Tongue (tissue), 3 donors: ENCODE data around the gene NLRP9. TPM values are rescaled to one million over a fixed set of nuclear protein-coding genes. Genes with fewer than 3 reads are reported as not detected.

Experiments
- DNase-seq: peaks from one replicate; pipeline ENCODE4 v3.0.0-alpha.2; 2015
- small RNA-seq: library from RNA; depleted of rRNA; stranded (forward); fragments of <200 nt; gene quantifications from one replicate; pipeline ENCODE3, GENCODE V24; 2014; ENCODE audit warnings: low replicate concordance
- total RNA-seq: library from RNA; depleted of rRNA; stranded (reverse); fragments of >200 nt; gene quantifications from one replicate; pipeline ENCODE4 v1.2.3, GENCODE V29; 2014

Gene NLRP9
- total RNA-seq, 1 donor from 2014 or later: not detected

- DNase-seq: no peak
Measured at GRCh38 chr19:55673465-55673864, 64.7 kb downstream of the NLRP9 start.

GRCh38 chr19:55672418-55672817 lies 65.8 kb downstream of the NLRP9 start:
- DNase-seq: no peak

GRCh38 chr19:55671054-55671378 lies 67.2 kb downstream of the NLRP9 start:
- no peak for DNase-seq

GRCh38 chr19:55670280-55671053 lies 67.7 kb downstream of the NLRP9 start:
- DNase-seq: peak; percentile 32

GRCh38 chr19:55669418-55670279 lies 68.6 kb downstream of the NLRP9 start:
- no peak for DNase-seq

GRCh38 chr19:55668603-55669348 lies 69.4 kb downstream of the NLRP9 start:
- no peak for DNase-seq

- DNase-seq: no peak
Measured at GRCh38 chr19:55667958-55668357, 70.2 kb downstream of the NLRP9 start.

- DNase-seq: no peak
Measured at GRCh38 chr19:55667511-55667910, 70.7 kb downstream of the NLRP9 start.

- DNase-seq: no peak
Measured at GRCh38 chr19:55667006-55667381, 71.2 kb downstream of the NLRP9 start.

GRCh38 chr19:55666343-55667005 lies 71.7 kb downstream of the NLRP9 start:
- DNase-seq: no peak

- no peak for DNase-seq
Measured at GRCh38 chr19:55663846-55664536, 74.2 kb downstream of the NLRP9 start.

- no peak for DNase-seq
Measured at GRCh38 chr19:55661826-55662225, 76.4 kb downstream of the NLRP9 start.

GRCh38 chr19:55660991-55661390 lies 77.2 kb downstream of the NLRP9 start:
- DNase-seq: no peak

GRCh38 chr19:55660404-55660803 lies 77.8 kb downstream of the NLRP9 start:
- DNase-seq: no peak

- no peak for DNase-seq
Measured at GRCh38 chr19:55659822-55660221, 78.4 kb downstream of the NLRP9 start.

- DNase-seq: no peak
Measured at GRCh38 chr19:55658846-55659459, 79.2 kb downstream of the NLRP9 start.

Small RNA genes within 50 kb of the gene (small RNA-seq; reads per million reads assigned to genes)
- gene AC010525.2: not detected

Other genes with a start within 250 kb of the NLRP9 start
- gene SSC5D, start 250.0 kb downstream of the NLRP9 start, total RNA-seq: 29.2 TPM
- 10.2 TPM for gene SBK2, start 201.3 kb downstream of the NLRP9 start, total RNA-seq
- not detected for gene SBK3, start 192.9 kb downstream of the NLRP9 start, total RNA-seq
- gene ZNF579, start 157.6 kb downstream of the NLRP9 start, total RNA-seq: 4.1 TPM
- 5.9 TPM for gene FIZ1, start 138.9 kb downstream of the NLRP9 start, total RNA-seq
- 16.0 TPM for gene ZNF524, start 138.1 kb downstream of the NLRP9 start, total RNA-seq
- 5.0 TPM for gene ZNF865, start 132.8 kb downstream of the NLRP9 start, total RNA-seq
- gene ZNF784, start 113.8 kb downstream of the NLRP9 start, total RNA-seq: 9.8 TPM
- 4.4 TPM for gene ZNF580, start 97.4 kb downstream of the NLRP9 start, total RNA-seq
- 16.3 TPM for gene ZNF581, start 94.8 kb downstream of the NLRP9 start, total RNA-seq
- 8.6 TPM for gene CCDC106, start 90.2 kb downstream of the NLRP9 start, total RNA-seq
- 85.9 TPM for gene U2AF2, start 83.4 kb downstream of the NLRP9 start, total RNA-seq
- gene EPN1, start 63.2 kb downstream of the NLRP9 start, total RNA-seq: 62.2 TPM
- 2.5 TPM for gene RFPL4A, start 20.7 kb upstream of the NLRP9 start, total RNA-seq
- gene RFPL4AL1, start 30.7 kb upstream of the NLRP9 start, total RNA-seq: not detected
- gene NLRP11, start 93.6 kb upstream of the NLRP9 start, total RNA-seq: not detected
- gene NLRP4, start 98.1 kb upstream of the NLRP9 start, total RNA-seq: not detected
- gene NLRP13, start 193.9 kb upstream of the NLRP9 start, total RNA-seq: not detected
- gene NLRP8, start 209.4 kb upstream of the NLRP9 start, total RNA-seq: not detected
- not detected for gene NLRP5, start 248.4 kb upstream of the NLRP9 start, total RNA-seq